Measurements from ENCODE around the gene COASY. TPM values are rescaled to one million over a fixed set of nuclear protein-coding genes. Genes with fewer than 3 reads are reported as not detected.

Gene COASY
- total RNA-seq, 2 experiments from 2014 or later, result 42.9 to 123 TPM

- POLR2A ChIA-PET, result interaction anchor here (0.6 kb wide), 1 partner anchor 86 kb away, joined by 5 read pairs; no protein-coding TSS in a partner anchor
- Histone ChIP-seq H3K4me3 (ENCODE audit: low read depth, low read length, poor library complexity, severe bottlenecking) (no peak overlapping the region), H3K36me3 (ENCODE audit: insufficient read depth, low read length) (no peaks in the 10 kb centered on the region), H2AFZ (ENCODE audit: low read length) (no peak overlapping the region), H3K79me2 (ENCODE audit: insufficient read depth, low read depth, low read length) (no peaks in the 10 kb centered on the region), H3K9me2 (ENCODE audit: insufficient read depth, low read length) (no peaks in the 10 kb centered on the region), H3K9me3 (ENCODE audit: low read length) (no peaks in the 10 kb centered on the region), H3K27ac (ENCODE audit: low read depth, low read length, poor library complexity, severe bottlenecking) (no peak overlapping the region), H3K4me2 (ENCODE audit: low read length) (no peak overlapping the region), H4K20me1 (ENCODE audit: insufficient read depth, low read length) (no peaks in the 10 kb centered on the region), H3K4me1 (ENCODE audit: insufficient read depth, low read length, poor library complexity, severe bottlenecking) (peaks cover 6% of the 10 kb centered on the region)
- no TSS peak for BruUV-seq (replicated peaks)
- DNase-seq (ENCODE audit: low spot score), result no peak
- TF ChIP-seq EZH2phosphoT487 (IDR thresholded peaks at IDR 0.05; ENCODE audit: borderline replicate concordance, low read depth, low read length), result no peak
- no peak for TF ChIP-seq CTCF (conservative IDR thresholded peaks at IDR 0.05; ENCODE audit: low read length)
- CTCF ChIA-PET (ENCODE audit: unreplicated experiment), result no interaction called here
- intact Hi-C loops (cut with micrococcal nuclease; ENCODE audit: unreplicated experiment), result no loop called here
These were observed 47.1 kb upstream of the COASY start for GRCh38 chr17:42514867-42515266.

GRCh38 chr17:42517516-42517915, 44.4 kb upstream of the COASY start:
- H3K79me2 ChIP-seq (ENCODE audit: insufficient read depth, low read depth, low read length), result no peaks in the 10 kb centered on the region
- H3K9me2 ChIP-seq (ENCODE audit: insufficient read depth, low read length), result no peaks in the 10 kb centered on the region
- no peak overlapping the region for H3K27ac ChIP-seq (ENCODE audit: low read depth, low read length, poor library complexity, severe bottlenecking)
- H3K9me3 ChIP-seq (ENCODE audit: low read length), result no peaks in the 10 kb centered on the region
- H3K4me3 ChIP-seq (ENCODE audit: low read depth, low read length, poor library complexity, severe bottlenecking), result no peak overlapping the region
- no peaks in the 10 kb centered on the region for H3K36me3 ChIP-seq (ENCODE audit: insufficient read depth, low read length)
- TF ChIP-seq CTCF (conservative IDR thresholded peaks at IDR 0.05; ENCODE audit: low read length) (peak; percentile 99), EZH2phosphoT487 (IDR thresholded peaks at IDR 0.05; ENCODE audit: borderline replicate concordance, low read depth, low read length) (no peak)
- H4K20me1 ChIP-seq (ENCODE audit: insufficient read depth, low read length), result no peaks in the 10 kb centered on the region
- intact Hi-C loops (cut with micrococcal nuclease; ENCODE audit: unreplicated experiment), result loop anchor here (1.0 to 2.0 kb wide), 3 partner anchors 78 to 195 kb away; no protein-coding TSS in a partner anchor
- ChIA-PET CTCF (ENCODE audit: unreplicated experiment) (interaction anchor here (0.6 kb wide), 1 partner anchor 103 kb away, joined by 3 read pairs; no protein-coding TSS in a partner anchor), POLR2A (interaction anchor here (0.6 kb wide), 1 partner anchor 13 kb away, joined by 3 read pairs; no protein-coding TSS in a partner anchor)
- peaks cover 6% of the 10 kb centered on the region for H3K4me1 ChIP-seq (ENCODE audit: insufficient read depth, low read length, poor library complexity, severe bottlenecking)
- BruUV-seq (replicated peaks), result no TSS peak
- H2AFZ ChIP-seq (ENCODE audit: low read length), result no peak overlapping the region
- peak; percentile 77 for DNase-seq (ENCODE audit: low spot score)
- H3K4me2 ChIP-seq (ENCODE audit: low read length), result no peak overlapping the region

GRCh38 chr17:42518046-42518754, 43.7 kb upstream of the COASY start:
- H3K4me2 ChIP-seq (ENCODE audit: low read length), result no peak overlapping the region
- intact Hi-C loops (cut with micrococcal nuclease; ENCODE audit: unreplicated experiment), result no loop called here
- POLR2A ChIA-PET, result interaction anchor here (0.6 kb wide), 1 partner anchor 12 kb away, joined by 3 read pairs; no protein-coding TSS in a partner anchor

More at GRCh38 chr17:42518046-42518754, 43.7 kb upstream of the COASY start:
- no peaks in the 10 kb centered on the region for H3K79me2 ChIP-seq (ENCODE audit: insufficient read depth, low read depth, low read length)
- H3K9me3 ChIP-seq (ENCODE audit: low read length), result no peaks in the 10 kb centered on the region
- CTCF ChIA-PET (ENCODE audit: unreplicated experiment), result interaction anchor here (0.6 kb wide), 1 partner anchor 103 kb away, joined by 3 read pairs; no protein-coding TSS in a partner anchor
- peaks cover 6% of the 10 kb centered on the region for H3K4me1 ChIP-seq (ENCODE audit: insufficient read depth, low read length, poor library complexity, severe bottlenecking)
- H3K27ac ChIP-seq (ENCODE audit: low read depth, low read length, poor library complexity, severe bottlenecking), result no peak overlapping the region
- no peak overlapping the region for H2AFZ ChIP-seq (ENCODE audit: low read length)
- DNase-seq (ENCODE audit: low spot score), result no peak
- H3K9me2 ChIP-seq (ENCODE audit: insufficient read depth, low read length), result no peaks in the 10 kb centered on the region
- BruUV-seq (replicated peaks), result no TSS peak
- no peaks in the 10 kb centered on the region for H4K20me1 ChIP-seq (ENCODE audit: insufficient read depth, low read length)
- TF ChIP-seq CTCF (conservative IDR thresholded peaks at IDR 0.05; ENCODE audit: low read length) (no peak), EZH2phosphoT487 (IDR thresholded peaks at IDR 0.05; ENCODE audit: borderline replicate concordance, low read depth, low read length) (no peak)
- H3K36me3 ChIP-seq (ENCODE audit: insufficient read depth, low read length), result no peaks in the 10 kb centered on the region
- H3K4me3 ChIP-seq (ENCODE audit: low read depth, low read length, poor library complexity, severe bottlenecking), result no peak overlapping the region
